NCI-H2029 (cell line): ENCODE measurements around the gene ZNF77.
"Not testable (repeated sequence)": the region's sequence is repeated elsewhere in the genome, so short reads cannot be mapped to it uniquely, and the experiment has no call there.

Experiments used
- DNase-seq: peaks from one replicate; lab custom pipeline; 2025; lab: John Stamatoyannopoulos, UW

The ZNF77 gene

DNA sequence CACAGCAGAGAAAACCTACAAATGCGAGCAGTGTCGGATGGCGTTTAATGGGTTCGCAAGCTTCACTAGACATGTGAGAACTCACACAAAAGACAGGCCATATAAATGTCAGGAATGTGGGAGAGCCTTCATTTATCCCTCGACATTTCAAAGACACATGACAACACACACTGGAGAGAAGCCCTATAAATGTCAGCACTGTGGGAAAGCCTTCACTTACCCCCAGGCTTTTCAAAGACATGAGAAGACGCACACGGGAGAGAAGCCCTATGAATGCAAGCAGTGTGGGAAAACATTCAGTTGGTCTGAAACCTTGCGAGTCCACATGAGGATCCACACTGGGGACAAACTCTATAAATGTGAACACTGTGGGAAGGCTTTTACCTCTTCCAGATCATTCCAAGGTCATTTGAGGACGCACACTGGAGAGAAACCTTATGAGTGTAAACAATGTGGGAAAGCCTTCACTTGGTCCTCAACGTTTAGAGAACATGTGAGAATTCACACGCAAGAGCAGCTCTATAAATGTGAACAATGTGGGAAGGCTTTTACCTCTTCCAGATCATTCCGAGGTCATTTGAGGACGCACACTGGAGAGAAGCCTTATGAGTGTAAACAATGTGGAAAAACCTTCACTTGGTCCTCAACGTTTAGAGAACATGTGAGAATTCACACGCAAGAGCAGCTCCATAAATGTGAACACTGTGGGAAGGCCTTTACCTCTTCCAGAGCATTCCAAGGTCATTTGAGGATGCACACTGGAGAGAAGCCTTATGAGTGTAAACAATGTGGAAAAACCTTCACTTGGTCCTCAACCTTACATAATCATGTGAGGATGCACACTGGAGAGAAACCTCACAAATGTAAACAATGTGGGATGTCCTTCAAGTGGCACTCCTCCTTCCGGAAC lies 27.2 kb downstream of the ZNF77 start:
- no peak for DNase-seq

DNA sequence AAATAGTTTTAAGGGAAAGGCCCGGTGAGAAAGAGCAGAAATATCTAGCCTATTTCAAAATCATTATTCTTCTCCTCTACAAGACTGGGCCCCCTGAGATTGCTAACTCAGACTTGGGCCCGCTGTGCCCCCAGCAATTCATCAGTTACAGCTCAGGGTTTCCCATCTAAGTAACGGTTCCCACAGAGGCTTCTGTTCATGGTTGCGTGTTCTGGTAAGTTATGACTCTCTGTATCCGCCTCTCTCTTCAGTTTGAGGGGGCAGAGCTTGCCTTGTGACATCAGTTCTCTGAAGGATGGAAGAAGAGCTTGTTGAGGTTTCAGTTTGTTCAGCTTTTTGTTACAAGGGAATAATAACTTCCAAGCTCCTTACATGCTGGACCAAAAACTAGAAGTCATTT lies 32.5 kb downstream of the ZNF77 start:
- no peak for DNase-seq

DNA sequence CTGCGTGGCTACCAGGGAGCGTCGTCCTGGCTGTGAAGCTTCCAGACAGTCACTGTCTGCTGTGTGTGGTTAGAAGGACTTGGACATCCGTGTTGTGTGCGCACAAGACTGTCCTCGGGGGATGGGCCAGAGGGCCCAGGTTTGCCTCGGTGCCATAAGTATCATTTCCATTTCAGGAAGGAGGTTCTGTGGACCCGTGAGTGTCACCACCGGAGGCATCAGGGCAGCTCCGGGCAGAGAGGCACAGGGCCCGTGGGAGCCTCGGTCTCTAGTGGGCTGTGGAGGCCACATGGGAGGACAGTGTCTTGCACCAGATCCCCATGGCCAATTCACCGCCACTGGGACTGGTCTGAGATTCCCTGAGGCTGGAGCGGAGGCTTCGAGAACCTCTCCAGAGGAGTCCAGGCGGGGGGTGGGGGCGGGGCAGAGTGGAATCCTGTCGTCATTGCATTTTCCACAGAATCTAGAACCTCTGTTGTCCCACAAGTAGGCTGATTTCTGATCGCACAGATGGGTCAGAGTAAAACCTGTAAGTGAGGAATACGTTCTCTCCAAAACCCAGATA lies 38.1 kb downstream of the ZNF77 start:
- no peak for DNase-seq

DNA sequence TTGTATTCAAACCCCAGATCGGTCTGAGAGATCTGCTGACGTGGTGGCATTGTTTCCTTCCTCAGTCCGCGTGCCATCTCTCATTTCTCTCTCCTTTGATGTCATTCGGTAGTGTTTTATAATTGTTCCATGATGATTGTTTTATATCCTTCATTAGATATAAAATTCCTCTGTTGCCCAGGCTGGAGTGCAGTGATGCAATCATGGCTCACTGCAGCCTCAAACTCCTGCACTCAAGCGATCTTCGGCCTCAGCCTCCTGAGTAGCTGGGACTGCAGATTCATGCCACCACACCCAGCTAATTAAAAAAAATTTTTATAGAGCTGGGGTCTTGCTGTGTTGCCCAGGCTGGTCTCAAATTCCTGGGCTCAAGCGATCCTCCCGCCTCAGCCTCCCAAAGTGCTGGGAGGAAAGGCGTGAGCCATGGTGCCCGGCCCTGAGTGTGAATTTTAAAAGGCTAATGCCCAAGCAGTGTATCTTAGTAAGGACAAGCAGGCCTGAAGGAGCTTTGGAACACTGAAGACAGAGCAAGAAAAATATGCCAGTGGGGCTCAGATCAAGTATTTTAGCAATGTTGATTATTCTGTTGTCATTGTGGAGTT lies 38.8 kb downstream of the ZNF77 start:
- DNase-seq = no peak

DNA sequence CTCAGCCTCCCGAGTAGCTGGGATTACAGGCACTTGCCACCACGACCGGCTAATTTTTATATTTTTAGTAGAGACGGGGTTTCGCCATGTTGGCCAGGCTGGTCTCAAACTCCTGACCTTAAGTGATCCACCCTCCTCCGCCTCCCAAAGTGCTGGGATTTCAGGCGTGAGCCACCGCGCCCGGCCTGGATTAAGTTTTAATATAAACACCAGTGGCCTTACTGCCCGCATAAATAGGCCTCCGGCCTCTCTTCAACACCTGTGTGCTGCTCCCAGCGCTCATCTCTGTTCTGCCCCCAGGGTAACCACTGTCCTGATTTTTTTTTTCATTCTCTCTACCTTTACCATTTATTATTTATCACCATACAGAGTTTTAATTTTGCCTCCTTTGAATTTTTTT lies 41.4 kb downstream of the ZNF77 start:
- not testable (repeated sequence) for DNase-seq

DNA sequence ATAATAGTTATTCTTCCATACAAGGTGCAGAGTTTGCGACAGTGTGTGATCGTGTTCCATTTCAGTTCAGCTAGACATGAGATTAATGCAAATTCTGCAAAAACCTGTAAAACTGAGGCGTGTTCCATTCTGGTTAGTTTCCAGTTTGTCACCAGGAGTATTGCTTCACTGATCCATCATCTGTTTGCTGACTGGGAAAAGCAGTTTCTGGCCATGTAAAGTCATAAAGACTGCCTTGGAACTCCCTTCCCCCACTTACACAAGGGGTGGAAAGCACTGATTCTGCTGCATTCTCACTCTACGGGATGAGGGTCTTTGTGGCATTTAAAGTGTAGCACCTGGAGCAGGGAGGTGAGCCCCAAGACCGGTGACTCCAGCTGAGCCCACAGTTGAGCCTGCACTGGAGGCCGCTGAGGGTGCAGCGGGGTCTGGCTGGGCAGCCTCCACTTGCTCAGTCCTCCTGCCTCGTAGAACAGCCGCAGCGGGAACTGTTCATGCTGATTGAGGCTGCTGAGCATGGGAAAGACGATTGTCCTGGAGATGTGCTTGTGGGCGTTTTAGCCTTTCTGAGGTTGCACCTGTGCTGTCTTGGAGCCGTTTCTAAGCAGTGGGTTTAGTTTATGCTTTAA lies 42.1 kb downstream of the ZNF77 start:
- no peak for DNase-seq

DNA sequence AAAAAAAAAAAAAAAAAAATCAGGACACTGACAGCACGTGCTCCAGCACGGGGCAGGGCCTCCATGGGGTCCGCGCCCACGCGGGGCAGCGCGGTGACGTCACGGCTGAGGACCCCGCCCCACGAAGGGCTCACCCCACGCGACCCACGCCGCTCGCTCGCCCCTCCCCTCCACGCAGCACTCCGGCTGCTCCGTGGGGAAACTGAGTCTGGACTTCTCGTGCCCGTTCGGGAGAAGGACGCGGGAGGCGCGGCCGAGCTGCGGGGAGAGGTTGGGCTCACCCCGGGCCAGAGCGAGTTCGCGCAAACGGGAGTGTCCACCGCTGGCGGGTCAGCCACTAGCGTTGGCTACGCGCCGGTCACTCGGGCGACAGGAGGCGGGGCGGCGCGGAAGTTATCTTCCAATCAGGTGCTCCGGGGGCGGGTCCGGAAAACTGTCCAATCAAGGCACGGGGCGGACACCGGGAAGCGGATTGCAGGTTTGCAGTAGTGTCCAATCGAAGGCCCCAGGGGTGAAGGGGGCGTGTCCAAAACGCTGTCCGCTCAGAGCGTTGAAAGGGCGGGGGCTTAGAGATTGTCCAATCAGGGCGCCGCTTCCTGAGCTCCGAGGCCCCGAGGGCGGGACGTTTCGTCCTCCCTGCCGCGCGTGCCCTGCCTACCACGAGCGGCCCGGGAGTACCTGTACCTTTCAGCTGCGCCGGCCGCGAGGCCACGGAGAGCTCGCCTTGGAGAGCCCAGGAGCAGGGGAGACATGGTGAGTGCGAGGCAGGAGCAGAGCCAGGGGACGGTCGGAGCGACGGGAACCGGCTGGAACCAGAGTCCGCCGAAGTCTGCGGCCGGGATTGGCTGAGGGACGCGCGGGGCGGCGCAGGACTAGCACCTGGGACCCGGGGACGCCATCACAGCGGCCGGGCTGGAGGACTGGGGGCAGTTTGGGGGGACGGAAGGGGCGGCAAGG lies 44.2 kb downstream of the ZNF77 start, which contains the start of gene ZNF57:
Gene ZNF57 (plus strand): TSS at position 633 of the 957 bp plus-strand sequence. CDS start 118 bp downstream, at position 751.
- DNase-seq = peak; percentile 99

DNA sequence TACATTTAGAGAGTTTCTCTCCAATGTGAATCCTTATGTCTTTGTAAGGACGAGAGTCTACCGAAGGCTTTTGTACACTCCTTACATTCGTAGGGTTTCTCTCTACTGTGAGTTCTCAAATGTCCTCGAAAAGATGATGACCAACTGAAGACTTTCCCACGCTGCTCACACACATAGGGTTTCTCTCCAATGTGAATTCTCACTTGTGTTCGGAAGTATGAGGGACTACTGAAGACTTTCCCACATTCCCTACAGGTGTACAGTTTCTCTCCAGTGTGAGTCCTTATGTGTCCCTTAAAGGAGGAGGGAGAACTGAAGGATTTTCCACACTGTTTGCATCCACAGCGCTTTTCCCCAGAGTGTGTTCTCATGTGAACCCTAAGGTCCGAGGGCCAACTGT lies 48.1 kb downstream of the ZNF77 start:
- DNase-seq = no peak

DNA sequence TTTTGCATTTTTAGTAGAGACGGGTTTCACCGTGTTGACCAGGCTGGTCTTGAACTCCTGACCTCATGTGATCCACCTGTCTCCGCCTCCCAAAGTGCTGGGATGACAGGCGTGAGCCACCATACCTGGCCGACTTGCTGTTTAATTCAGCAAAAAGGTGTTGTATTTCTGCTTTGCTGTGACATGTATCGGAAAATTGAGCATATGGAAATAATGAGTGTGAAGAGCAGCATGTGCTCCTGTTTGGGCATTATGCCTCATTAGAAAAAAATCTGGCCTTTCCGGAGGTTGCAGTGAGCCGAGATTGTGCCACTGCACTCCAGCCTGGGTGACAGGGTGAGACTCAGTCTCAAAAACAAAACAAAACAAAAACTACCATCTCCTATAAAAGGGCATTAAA lies 54.2 kb downstream of the ZNF77 start:
- DNase-seq = not testable (repeated sequence)

DNA sequence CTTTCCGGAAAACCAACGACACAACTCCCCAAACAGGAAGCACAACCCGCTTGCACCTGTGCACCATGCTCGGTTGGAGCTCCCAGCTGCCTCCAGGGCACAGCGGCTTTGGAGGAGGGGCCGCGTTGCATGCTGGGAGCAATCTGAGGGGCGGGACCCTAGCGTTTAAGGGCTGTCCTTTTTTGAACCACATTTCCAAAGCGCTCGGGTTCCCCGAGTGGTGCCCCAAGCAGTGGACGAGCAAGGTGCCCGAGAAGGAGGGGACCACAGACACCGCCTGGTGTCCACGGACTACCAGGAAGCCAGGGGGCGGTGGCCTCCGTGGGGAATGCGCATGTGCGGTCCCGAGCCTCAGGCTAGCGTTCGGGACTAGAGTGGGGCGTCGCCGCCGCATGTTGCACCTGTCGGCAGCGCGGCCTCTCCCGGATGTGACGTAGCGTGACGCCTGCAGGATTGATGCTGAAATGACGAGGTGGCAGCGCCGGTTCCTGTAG lies 56.0 kb downstream of the ZNF77 start:
- DNase-seq = peak; percentile 90

DNA sequence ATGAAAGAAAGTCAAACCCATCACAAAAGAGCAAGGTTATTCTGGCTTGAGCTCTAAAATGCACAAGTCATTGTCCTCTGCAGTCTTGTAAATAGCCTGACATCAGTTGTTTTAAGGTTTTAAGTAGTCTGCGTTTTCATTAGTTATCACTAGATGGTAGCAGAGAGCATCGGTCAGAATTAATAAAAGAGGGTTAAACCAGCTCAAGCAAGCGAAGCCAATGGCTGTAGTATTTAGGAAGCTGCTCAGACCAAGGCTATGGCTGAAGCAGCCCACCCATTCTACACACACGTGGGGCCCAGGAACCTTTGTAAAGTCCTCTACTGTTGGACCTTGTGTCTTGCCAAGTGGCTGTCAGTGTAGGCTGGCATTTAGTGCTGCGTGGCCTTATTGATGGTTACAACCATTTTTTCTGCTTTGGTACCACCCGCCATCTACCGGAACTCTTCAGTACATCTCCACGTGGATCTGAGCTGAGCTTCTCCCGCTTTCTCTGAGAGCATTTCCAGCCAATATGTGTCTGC lies 57.3 kb downstream of the ZNF77 start:
- peak; percentile 71 for DNase-seq

DNA sequence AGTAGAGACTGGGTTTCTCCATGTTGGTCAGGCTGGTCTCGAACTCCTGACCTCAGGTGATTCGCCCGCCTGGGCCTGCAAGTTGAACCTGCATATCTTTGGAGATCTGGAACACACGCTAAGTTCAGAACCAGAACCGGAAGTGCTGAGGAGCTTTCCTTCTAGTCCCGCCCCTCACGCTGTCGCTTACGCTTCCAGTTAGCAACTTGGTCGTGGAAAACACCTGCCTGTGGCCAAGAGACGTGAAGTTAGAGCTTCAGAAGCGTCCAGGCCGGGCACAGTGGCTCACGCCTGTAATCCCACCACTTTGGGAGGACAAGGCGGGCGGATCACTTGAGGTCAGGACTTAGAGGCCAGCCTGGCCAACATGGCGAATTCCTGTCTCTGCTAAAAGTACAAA lies 59.0 kb downstream of the ZNF77 start:
- DNase-seq = no peak

DNA sequence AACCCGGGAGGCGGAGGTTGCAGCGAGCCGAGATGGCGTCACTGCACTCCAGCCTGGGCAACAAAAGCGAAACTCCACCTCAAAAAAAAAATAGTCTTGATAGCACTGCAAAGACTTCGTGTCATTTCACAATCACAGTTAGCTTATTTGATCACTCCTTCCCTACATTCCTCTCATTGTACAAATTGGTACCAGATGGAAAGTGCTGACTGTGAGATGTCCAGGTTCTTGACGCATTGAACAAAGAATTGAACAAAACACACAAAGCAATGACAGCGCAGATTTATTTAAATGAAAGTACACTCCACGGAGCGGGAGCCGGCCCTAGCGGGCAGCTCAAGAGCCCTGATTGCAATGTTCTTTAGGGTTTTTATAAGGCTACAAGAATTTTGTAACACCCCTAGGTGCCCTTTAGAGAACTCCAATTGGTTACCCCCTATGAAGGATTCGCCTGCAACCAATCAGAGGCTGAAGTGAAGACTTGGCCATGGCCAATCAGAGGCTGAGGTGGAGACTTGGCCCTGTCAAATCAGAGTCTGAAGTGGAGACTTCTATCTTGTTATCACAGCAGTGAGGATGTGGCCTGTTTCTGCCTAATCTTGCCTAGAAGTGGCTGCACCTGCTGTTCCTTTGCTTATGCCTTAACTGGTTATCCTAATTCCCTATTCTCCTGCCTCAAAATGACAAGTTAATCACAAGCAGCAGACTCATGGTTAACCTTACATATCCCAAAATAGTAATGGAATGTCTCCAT lies 60.9 kb downstream of the ZNF77 start:
- DNase-seq = no peak
